WTC11 (cell line): Measurements from ENCODE around the gene EHD4. TPM values are rescaled to one million over a fixed set of nuclear protein-coding genes. Genes with fewer than 3 reads are reported as not detected.

Experiments
- ATAC-seq: fragments of 200-7000 bp; cut with Tn5 transposase; 2 replicates; pipeline ENCODE4 v1.10.0; 2021; ENCODE audit warnings: mild to moderate bottlenecking, moderate library complexity
- CTCF ChIA-PET: fragments of 300-600 bp; sonication (Branson Sonifier 250); formaldehyde crosslinking; loops from one replicate; lab custom pipeline; 2021; ENCODE audit warnings: antibody characterized with exemption; lab: Charles Lee
- POLR2A ChIA-PET: fragments of 350-600 bp; sonication (Branson Sonifier 250); formaldehyde crosslinking; loops from one replicate; lab custom pipeline; 2021; ENCODE audit warnings: antibody characterized with exemption; lab: Charles Lee
- DNase-seq: peaks from one replicate; pipeline ENCODE4 v3.0.0; 2021; ENCODE audit warnings: low spot score
- H3K27ac Mint-ChIP-seq: 2 replicates; pipeline ENCODE4 v1.8.0; 2021; ENCODE audit warnings: mixed read lengths
- H3K27me3 Mint-ChIP-seq: 2 replicates; pipeline ENCODE4 v1.8.0; 2021; ENCODE audit warnings: low read depth, mild to moderate bottlenecking, moderate library complexity, mixed read lengths
- H3K36me3 Mint-ChIP-seq: 2 replicates; pipeline ENCODE4 v1.8.0; 2021; ENCODE audit warnings: mixed read lengths
- H3K4me1 Mint-ChIP-seq: 2 replicates; pipeline ENCODE4 v1.8.0; 2022; ENCODE audit warnings: mixed read lengths
- H3K4me3 Mint-ChIP-seq: 2 replicates; pipeline ENCODE4 v1.8.0; 2021; ENCODE audit warnings: mild to moderate bottlenecking, moderate library complexity, mixed read lengths
- H3K9me3 Mint-ChIP-seq: 2 replicates; pipeline ENCODE4 v1.8.0; 2021; ENCODE audit warnings: mixed read lengths
- AR ChIP-seq: fragments of 250-450 bp; sonication (Bioruptor Pico); IDR thresholded peaks from 2 replicates; pipeline ENCODE4 v1.9.0; 2021; ENCODE audit warnings: mild to moderate bottlenecking
- ATF1 ChIP-seq: sonication (generic); formaldehyde crosslinking; IDR thresholded peaks from 2 replicates; pipeline ENCODE4 v1.8.1; 2023; ENCODE audit warnings: mild to moderate bottlenecking, moderate library complexity, missing genetic modification reagents
- FOXP1 ChIP-seq: sonication (generic); formaldehyde crosslinking; IDR thresholded peaks from 2 replicates; pipeline ENCODE4 v1.8.0; 2022; ENCODE audit warnings: missing genetic modification reagents, mild to moderate bottlenecking, moderate library complexity, borderline replicate concordance
- HMGXB4 ChIP-seq: sonication (generic); formaldehyde crosslinking; IDR thresholded peaks from 2 replicates; pipeline ENCODE4 v1.8.1; 2023; ENCODE audit warnings: mild to moderate bottlenecking, moderate library complexity, missing genetic modification reagents
- MYBL2 ChIP-seq: sonication (generic); formaldehyde crosslinking; IDR thresholded peaks from 2 replicates; pipeline ENCODE4 v1.8.1; 2023; ENCODE audit warnings: mild to moderate bottlenecking, moderate library complexity, missing genetic modification reagents
- OVOL2 ChIP-seq: fragments of 250-450 bp; sonication (Bioruptor Pico); IDR thresholded peaks from 2 replicates; pipeline ENCODE4 v1.9.0; 2021; ENCODE audit warnings: mild to moderate bottlenecking, borderline replicate concordance
- PRRX2 ChIP-seq: fragments of 250-450 bp; sonication (Bioruptor Pico); IDR thresholded peaks from 2 replicates; pipeline ENCODE4 v1.8.0; 2021; ENCODE audit warnings: mild to moderate bottlenecking
- SP1 ChIP-seq: sonication (generic); formaldehyde crosslinking; conservative IDR thresholded peaks from 2 replicates; pipeline ENCODE4 v1.8.1; 2022; ENCODE audit warnings: missing genetic modification reagents
- STAT6 ChIP-seq: sonication (generic); formaldehyde crosslinking; conservative IDR thresholded peaks from 2 replicates; pipeline ENCODE4 v1.8.1; 2023; ENCODE audit warnings: mild to moderate bottlenecking, low read depth, missing genetic modification reagents, moderate library complexity
- TEAD1 ChIP-seq: sonication (generic); formaldehyde crosslinking; IDR thresholded peaks from 2 replicates; pipeline ENCODE4 v1.8.0; 2022; ENCODE audit warnings: mild to moderate bottlenecking, missing genetic modification reagents
- USF1 ChIP-seq: sonication (generic); formaldehyde crosslinking; IDR thresholded peaks from 2 replicates; pipeline ENCODE4 v1.8.0; 2022; ENCODE audit warnings: mild to moderate bottlenecking, missing genetic modification reagents
- ZNF219 ChIP-seq: sonication (generic); formaldehyde crosslinking; IDR thresholded peaks from 2 replicates; pipeline ENCODE4 v1.8.0; 2023; ENCODE audit warnings: missing genetic modification reagents, mild to moderate bottlenecking, borderline replicate concordance
- ZNF317 ChIP-seq: sonication (generic); formaldehyde crosslinking; IDR thresholded peaks from 2 replicates; pipeline ENCODE4 v1.8.1; 2023; ENCODE audit warnings: low read depth, mild to moderate bottlenecking, moderate library complexity, missing genetic modification reagents, borderline replicate concordance
- ZNF671 ChIP-seq: fragments of 250-450 bp; sonication (Bioruptor Pico); IDR thresholded peaks from 2 replicates; pipeline ENCODE4 v1.8.0; 2021; ENCODE audit warnings: mild to moderate bottlenecking
- ZSCAN18 ChIP-seq: fragments of 250-450 bp; sonication (Bioruptor Pico); IDR thresholded peaks from 2 replicates; pipeline ENCODE4 v2.1.2; 2022; ENCODE audit warnings: mild to moderate bottlenecking, moderate library complexity
- total RNA-seq: library from RNA; stranded (reverse); gene quantifications from 3 replicates; pipeline ENCODE4 v1.2.3, GENCODE V29; 2021
- TF ChIP-seq, protein P1 (sequence below): sonication (generic); formaldehyde crosslinking; IDR thresholded peaks from 2 replicates; pipeline ENCODE4 v1.8.1; 2022; ENCODE audit warnings: low read depth, mild to moderate bottlenecking, moderate library complexity, missing genetic modification reagents, borderline replicate concordance

The EHD4 gene
- total RNA-seq, 1 experiment from 2014 or later: 23.9 TPM

DNA sequence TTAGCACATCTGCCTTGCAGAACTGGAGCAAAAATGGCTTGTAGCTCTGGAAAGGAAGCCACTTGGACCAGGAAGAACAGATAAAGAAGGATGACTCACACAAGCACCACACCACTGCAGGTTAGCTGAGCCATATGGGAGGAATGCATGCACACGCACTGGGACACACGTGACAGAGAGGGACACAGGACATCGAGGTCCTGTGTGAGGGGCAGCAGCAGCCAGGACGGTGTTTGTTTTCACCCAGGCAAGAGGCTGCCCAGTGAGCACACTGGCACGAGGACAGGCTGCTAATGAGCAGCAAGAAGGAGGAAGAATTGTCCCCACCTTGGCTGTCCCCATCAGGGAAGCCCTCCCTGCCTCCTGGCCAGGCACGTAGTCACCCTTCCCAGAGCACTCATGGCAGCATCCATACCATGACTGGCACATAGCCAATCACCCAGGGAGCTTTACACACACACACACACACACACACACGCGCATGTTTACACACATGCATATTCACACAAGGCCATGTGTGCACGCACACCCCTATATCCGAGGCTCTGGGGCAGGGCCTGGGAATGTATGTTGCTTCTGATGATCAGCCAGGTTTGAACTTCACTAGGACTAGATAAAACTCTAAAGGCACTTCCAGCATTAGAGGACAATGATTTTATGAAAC is 54.5 kb downstream of the EHD4 start:
- DNase-seq (no peak), ATAC-seq (no peak)
- H3K27me3 Mint-ChIP-seq: no peaks in the 10 kb centered on the region
- peak overlapping the region; percentile 39; the same call in 1 of the 2 replicates for H3K27ac Mint-ChIP-seq
- peaks cover 8% of the 10 kb centered on the region for H3K4me1 Mint-ChIP-seq
- H3K4me3 Mint-ChIP-seq: no peak overlapping the region
- TF ChIP-seq TEAD1: no peak
- no peak for TF ChIP-seq ZSCAN18
- no peak for TF ChIP-seq OVOL2 (CRISPR knock-in tag)
- TF ChIP-seq FOXP1: no peak
- TF ChIP-seq HMGXB4 (CRISPR knock-in tag): no peak
- no peak for TF ChIP-seq USF1 (CRISPR knock-in tag)
- TF ChIP-seq, protein P1, sequence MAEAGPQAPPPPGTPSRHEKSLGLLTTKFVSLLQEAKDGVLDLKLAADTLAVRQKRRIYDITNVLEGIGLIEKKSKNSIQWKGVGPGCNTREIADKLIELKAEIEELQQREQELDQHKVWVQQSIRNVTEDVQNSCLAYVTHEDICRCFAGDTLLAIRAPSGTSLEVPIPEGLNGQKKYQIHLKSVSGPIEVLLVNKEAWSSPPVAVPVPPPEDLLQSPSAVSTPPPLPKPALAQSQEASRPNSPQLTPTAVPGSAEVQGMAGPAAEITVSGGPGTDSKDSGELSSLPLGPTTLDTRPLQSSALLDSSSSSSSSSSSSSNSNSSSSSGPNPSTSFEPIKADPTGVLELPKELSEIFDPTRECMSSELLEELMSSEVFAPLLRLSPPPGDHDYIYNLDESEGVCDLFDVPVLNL (CRISPR knock-in tag): no peak
- TF ChIP-seq STAT6 (CRISPR knock-in tag): no peak
- no peak for TF ChIP-seq ZNF219 (CRISPR knock-in tag)
- TF ChIP-seq ZNF317: no peak
- TF ChIP-seq AR (CRISPR knock-in tag): no peak
- no peaks in the 10 kb centered on the region for H3K9me3 Mint-ChIP-seq
- CTCF ChIA-PET: interaction anchor here (1.0 kb wide), 1 partner anchor 220 kb away, joined by 3 read pairs; no protein-coding TSS in a partner anchor
- POLR2A ChIA-PET: no interaction called here
- peaks cover 22% of the 10 kb centered on the region; the same call in 1 of the 2 replicates for H3K36me3 Mint-ChIP-seq

DNA sequence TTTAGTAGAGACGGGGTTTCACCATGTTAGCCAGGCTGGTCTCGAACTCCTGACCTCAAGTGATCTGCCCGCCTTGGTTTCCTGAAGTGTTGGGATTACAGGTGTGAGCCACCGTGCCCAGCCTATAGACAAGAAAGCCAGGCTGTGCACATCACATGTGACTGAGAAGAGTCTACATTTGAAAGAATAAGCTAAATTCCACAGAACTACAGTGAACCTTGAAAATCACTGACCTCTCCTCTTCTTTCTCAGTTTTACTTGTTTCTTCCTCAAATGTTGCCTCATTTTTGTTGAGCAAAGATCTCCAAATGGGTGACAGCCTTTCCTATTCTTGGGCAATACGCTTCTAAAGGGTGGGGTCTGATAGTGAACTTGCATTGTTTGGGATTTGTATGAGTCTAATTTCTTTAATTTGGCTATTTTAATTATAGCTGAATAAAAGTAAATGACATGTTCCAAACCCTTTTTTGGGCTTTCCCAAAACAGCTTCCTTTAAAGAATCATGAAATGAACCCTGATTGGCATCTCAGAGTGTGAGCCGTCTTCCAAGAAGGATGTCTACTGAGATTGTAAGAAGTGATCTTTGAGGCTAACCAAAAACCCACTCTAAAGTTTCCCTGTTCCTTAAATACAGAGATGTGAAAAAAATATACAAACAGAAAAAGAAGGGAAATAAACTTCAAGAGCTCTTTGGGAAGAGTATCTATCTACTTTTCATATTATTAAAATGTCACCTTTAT is 56.9 kb downstream of the EHD4 start:
- Mint-ChIP-seq H3K4me3 (no peak overlapping the region), H3K9me3 (no peaks in the 10 kb centered on the region), H3K27me3 (no peaks in the 10 kb centered on the region), H3K36me3 (peaks cover 27% of the 10 kb centered on the region), H3K4me1 (peaks cover 4% of the 10 kb centered on the region), H3K27ac (no peak overlapping the region)
- ATAC-seq: no peak
- CTCF ChIA-PET: interaction anchor here (2.2 kb wide), 1 partner anchor 11 kb away, joined by 7 read pairs; no protein-coding TSS in a partner anchor
- POLR2A ChIA-PET: no interaction called here
- no peak for DNase-seq
- no peak for TF ChIP-seq ATF1 (CRISPR knock-in tag)
- no peak for TF ChIP-seq ZNF671 (CRISPR knock-in tag)
- TF ChIP-seq MYBL2 (CRISPR knock-in tag): no peak
- no peak for TF ChIP-seq SP1 (CRISPR knock-in tag)
- no peak for TF ChIP-seq AR (CRISPR knock-in tag)
- TF ChIP-seq PRRX2 (CRISPR knock-in tag): no peak
